ENCODE data around the gene CHRD.

Gene CHRD

DNA sequence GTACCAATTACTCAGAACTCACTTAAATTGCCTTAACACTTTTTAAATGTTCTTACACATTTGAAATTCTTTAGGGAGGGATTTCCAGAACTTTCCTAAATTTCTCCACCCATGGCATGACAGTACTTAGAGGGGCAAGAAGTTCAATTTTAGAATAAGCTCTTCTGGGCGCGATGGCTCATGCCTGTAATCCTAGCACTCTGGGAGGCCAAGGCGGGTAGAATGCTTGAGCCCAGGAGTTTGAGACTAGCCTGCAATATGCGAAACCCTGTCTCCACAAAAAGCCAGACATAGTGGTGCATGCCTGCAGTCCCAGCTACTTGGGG is 31.8 kb upstream of the CHRD start:
- no peak overlapping the region for H3K4me3 ChIP-seq (ENCODE audit: low read length)
- no peak for TF ChIP-seq CTCF (conservative IDR thresholded peaks at IDR 0.05; ENCODE audit: low read depth, low read length)
- no peak for DNase-seq (ENCODE audit: low read depth)

DNA sequence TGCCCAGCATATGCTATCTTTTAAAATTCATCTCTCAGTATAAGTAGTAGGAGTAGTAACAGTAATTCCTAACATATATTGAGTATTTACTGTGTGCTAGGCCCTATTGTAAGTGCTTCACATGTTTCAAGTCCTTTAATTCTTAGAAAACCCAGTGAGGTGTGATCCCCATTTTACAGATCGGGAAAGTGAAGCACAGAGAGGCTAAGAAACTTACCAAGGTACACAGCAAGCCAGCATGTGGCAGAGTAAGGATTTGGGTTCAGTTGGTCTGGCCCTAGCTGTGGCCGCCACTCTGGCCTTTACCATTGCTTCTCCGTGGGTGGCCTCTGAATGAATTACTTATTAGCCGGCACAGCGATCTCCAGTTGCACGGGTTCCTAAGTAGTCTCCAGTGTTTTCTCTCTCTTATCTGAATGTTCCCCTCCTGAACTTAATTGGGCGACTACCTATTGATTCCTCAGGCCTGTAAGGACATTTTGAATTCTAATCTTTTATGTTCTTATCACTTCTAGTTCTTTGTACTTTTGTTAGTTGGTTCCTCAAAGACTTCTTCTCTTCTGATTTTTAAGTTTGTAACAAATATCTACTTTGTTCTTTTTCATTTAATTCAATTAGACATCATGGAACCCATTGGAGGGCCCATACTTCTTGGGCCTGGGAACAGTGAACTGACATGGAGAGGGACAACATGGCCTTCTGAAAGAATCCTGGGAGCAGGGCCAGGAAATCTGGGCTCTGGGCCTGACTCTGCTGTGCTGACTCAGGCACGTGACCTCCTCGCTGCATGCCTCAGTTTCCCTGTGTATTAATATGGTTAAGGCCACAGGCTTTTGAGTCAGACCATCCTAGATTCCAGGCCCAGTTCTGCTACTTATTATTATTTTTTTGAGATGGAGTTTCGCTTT is 30.0 kb upstream of the CHRD start:
- no peak overlapping the region for H3K4me3 ChIP-seq (ENCODE audit: low read length)
- TF ChIP-seq CTCF (conservative IDR thresholded peaks at IDR 0.05; ENCODE audit: low read depth, low read length) = no peak
- DNase-seq (ENCODE audit: low read depth) = no peak

DNA sequence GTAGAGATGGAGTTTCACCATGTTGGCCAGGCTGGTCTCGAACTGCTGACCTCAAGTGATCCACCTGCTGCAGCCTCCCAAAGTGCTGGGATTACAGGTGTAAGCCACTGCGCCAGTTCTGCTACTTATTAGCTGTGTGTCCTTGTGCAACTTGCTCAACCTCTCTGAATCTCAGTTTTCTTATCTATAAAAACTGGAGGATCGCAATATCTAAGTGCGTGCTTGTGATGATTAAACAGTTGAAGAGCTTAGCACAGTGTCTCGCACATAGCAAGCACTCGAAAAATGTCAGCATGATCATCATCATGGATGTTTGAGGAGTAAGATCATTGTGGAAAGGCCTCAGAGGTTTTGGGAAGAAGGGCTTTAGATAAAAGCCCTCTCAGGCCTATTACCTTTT is 29.2 kb upstream of the CHRD start:
- no peak overlapping the region for H3K4me3 ChIP-seq (ENCODE audit: low read length)
- no peak for DNase-seq (ENCODE audit: low read depth)
- no peak for TF ChIP-seq CTCF (conservative IDR thresholded peaks at IDR 0.05; ENCODE audit: low read depth, low read length)

DNA sequence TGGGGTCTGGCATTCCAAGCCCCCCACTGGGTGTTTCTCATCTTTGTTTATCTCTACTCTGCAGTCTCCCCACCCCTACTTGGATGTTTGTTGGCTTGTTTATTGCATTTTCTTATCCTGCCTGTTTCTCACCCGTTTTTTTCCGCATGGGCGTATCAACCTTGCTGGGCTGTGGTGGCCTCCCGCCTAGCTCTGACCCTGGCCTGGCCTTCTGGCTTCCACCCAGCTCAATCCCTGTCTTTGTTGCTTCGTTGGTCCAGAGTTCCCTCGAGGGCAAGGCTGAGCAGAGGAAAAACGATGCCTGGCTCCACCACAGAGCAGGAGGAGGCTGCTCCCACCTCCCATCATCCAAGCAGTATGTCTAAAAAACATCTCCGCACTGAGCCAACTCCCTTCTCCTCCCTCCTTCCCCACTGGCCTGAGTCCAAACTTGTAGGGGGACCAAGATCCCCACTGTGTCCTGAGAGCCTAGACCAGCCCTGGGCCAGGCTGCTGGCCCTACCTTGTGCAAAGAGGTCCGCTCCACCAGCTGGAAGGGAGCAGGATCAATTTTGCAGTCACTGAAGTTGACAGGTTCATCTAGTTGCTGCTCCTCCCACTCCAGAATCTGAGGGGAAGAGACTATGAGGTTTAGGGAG is 28.2 kb upstream of the CHRD start:
- no peak for TF ChIP-seq CTCF (conservative IDR thresholded peaks at IDR 0.05; ENCODE audit: low read depth, low read length)
- DNase-seq (ENCODE audit: low read depth) = no peak
- H3K4me3 ChIP-seq (ENCODE audit: low read length) = no peak overlapping the region

- H3K4me3 ChIP-seq (ENCODE audit: low read length) = no peak overlapping the region
- no peak for DNase-seq (ENCODE audit: low read depth)
- no peak for TF ChIP-seq CTCF (conservative IDR thresholded peaks at IDR 0.05; ENCODE audit: low read depth, low read length)
These were observed 27.6 kb upstream of the CHRD start for GRCh38 chr3:184352149-184352785.

- DNase-seq (ENCODE audit: low read depth) = no peak
- TF ChIP-seq CTCF (conservative IDR thresholded peaks at IDR 0.05; ENCODE audit: low read depth, low read length) = no peak
- H3K4me3 ChIP-seq (ENCODE audit: low read length) = no peak overlapping the region
These were observed 26.8 kb upstream of the CHRD start for GRCh38 chr3:184352897-184353545.

Measured in retinal pigment epithelial cell (primary cell).